ENCODE measurements around the gene LMAN2.

Gene LMAN2

DNA sequence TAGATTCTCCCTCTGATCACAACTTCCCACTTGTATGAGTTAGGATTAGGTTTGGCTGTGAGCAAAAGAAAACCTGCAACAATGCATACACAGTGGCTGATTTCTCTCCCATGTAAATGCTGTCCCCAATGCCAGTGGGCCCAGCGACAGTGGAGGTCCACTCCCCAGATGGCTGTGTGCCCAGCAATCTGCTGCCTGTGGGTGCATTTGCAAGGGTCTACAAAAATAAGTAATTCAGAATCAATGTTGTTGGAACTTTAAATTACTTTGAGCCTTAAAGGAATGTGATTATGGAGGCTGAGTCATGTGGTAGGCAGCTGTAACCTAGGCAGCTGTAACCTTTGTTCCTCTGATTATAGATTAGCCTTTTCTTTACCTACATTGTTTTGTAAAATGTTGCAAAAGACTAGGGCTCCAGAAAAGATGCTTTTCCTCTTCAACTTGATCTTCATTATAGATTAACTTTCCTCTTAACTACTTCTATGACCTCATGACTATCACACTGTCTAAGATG lies 25.5 kb downstream of the LMAN2 start:
- Histone ChIP-seq H3K4me3 (ENCODE audit: low read depth, low read length) (no peak overlapping the region), H3K36me3 (ENCODE audit: control insufficient read depth, insufficient read depth, low read length) (no peaks in the 10 kb centered on the region), H3K9me3 (ENCODE audit: control insufficient read depth, insufficient read depth, low read length) (no peaks in the 10 kb centered on the region), H3K4me1 (ENCODE audit: control insufficient read depth, insufficient read depth, low read length) (peaks cover 4% of the 10 kb centered on the region), H3K9ac (ENCODE audit: low read depth, low read length) (peak overlapping the region; percentile 9), H3K27me3 (ENCODE audit: control insufficient read depth, insufficient read depth, low read length) (no peaks in the 10 kb centered on the region)

- Histone ChIP-seq H3K9ac (ENCODE audit: low read depth, low read length) (no peak overlapping the region), H3K9me3 (ENCODE audit: control insufficient read depth, insufficient read depth, low read length) (no peaks in the 10 kb centered on the region), H3K4me3 (ENCODE audit: low read depth, low read length) (no peak overlapping the region), H3K27me3 (ENCODE audit: control insufficient read depth, insufficient read depth, low read length) (no peaks in the 10 kb centered on the region), H3K36me3 (ENCODE audit: control insufficient read depth, insufficient read depth, low read length) (no peaks in the 10 kb centered on the region), H3K4me1 (ENCODE audit: control insufficient read depth, insufficient read depth, low read length) (peaks cover 4% of the 10 kb centered on the region)
Observed at GRCh38 chr5:177320879-177321278, 30.6 kb downstream of the LMAN2 start.

- no peaks in the 10 kb centered on the region for H3K27me3 ChIP-seq (ENCODE audit: control insufficient read depth, insufficient read depth, low read length)
- H3K9me3 ChIP-seq (ENCODE audit: control insufficient read depth, insufficient read depth, low read length) = no peaks in the 10 kb centered on the region
- no peak overlapping the region for H3K4me3 ChIP-seq (ENCODE audit: low read depth, low read length)
- no peaks in the 10 kb centered on the region for H3K36me3 ChIP-seq (ENCODE audit: control insufficient read depth, insufficient read depth, low read length)
- no peaks in the 10 kb centered on the region for H3K4me1 ChIP-seq (ENCODE audit: control insufficient read depth, insufficient read depth, low read length)
- no peak overlapping the region for H3K9ac ChIP-seq (ENCODE audit: low read depth, low read length)
Observed at GRCh38 chr5:177319913-177320588, 31.4 kb downstream of the LMAN2 start.

- no peak overlapping the region for H3K9ac ChIP-seq (ENCODE audit: low read depth, low read length)
- no peaks in the 10 kb centered on the region for H3K9me3 ChIP-seq (ENCODE audit: control insufficient read depth, insufficient read depth, low read length)
- H3K36me3 ChIP-seq (ENCODE audit: control insufficient read depth, insufficient read depth, low read length) = no peaks in the 10 kb centered on the region
- no peak overlapping the region for H3K4me3 ChIP-seq (ENCODE audit: low read depth, low read length)
- no peaks in the 10 kb centered on the region for H3K4me1 ChIP-seq (ENCODE audit: control insufficient read depth, insufficient read depth, low read length)
- no peaks in the 10 kb centered on the region for H3K27me3 ChIP-seq (ENCODE audit: control insufficient read depth, insufficient read depth, low read length)
Observed at GRCh38 chr5:177317959-177318377, 33.5 kb downstream of the LMAN2 start.

DNA sequence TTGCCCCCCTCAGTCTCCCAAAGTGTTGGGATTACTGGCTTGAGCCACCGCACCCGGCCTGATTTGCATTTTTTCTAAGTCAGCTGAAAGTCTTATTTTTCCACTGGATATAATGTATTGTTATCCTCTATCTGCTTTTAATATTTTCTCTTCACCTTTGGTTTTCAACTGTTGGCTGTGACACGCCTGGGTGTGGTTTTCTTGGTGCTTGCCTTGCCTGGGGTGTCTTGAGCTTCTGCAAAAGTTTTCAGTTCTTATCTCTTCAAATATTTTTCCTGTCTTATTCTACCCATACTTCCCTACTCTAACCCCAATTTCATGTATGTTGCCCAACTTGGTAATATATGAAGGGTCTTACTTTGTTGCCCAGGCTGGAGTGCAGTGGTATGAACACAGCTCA lies 35.5 kb downstream of the LMAN2 start:
- Histone ChIP-seq H3K9me3 (ENCODE audit: control insufficient read depth, insufficient read depth, low read length) (no peaks in the 10 kb centered on the region), H3K4me1 (ENCODE audit: control insufficient read depth, insufficient read depth, low read length) (no peaks in the 10 kb centered on the region), H3K27me3 (ENCODE audit: control insufficient read depth, insufficient read depth, low read length) (no peaks in the 10 kb centered on the region), H3K36me3 (ENCODE audit: control insufficient read depth, insufficient read depth, low read length) (no peaks in the 10 kb centered on the region), H3K9ac (ENCODE audit: low read depth, low read length) (no peak overlapping the region), H3K4me3 (ENCODE audit: low read depth, low read length) (no peak overlapping the region)

- H3K36me3 ChIP-seq (ENCODE audit: control insufficient read depth, insufficient read depth, low read length) = no peaks in the 10 kb centered on the region
- H3K27me3 ChIP-seq (ENCODE audit: control insufficient read depth, insufficient read depth, low read length) = no peaks in the 10 kb centered on the region
- H3K4me1 ChIP-seq (ENCODE audit: control insufficient read depth, insufficient read depth, low read length) = peaks cover 4% of the 10 kb centered on the region
- no peak overlapping the region for H3K4me3 ChIP-seq (ENCODE audit: low read depth, low read length)
- H3K9ac ChIP-seq (ENCODE audit: low read depth, low read length) = no peak overlapping the region
- no peaks in the 10 kb centered on the region for H3K9me3 ChIP-seq (ENCODE audit: control insufficient read depth, insufficient read depth, low read length)
Observed at GRCh38 chr5:177315411-177315810, 36.1 kb downstream of the LMAN2 start.

- H3K27me3 ChIP-seq (ENCODE audit: control insufficient read depth, insufficient read depth, low read length) = no peaks in the 10 kb centered on the region
- no peak overlapping the region for H3K9ac ChIP-seq (ENCODE audit: low read depth, low read length)
Observed at GRCh38 chr5:177314376-177315342, 36.8 kb downstream of the LMAN2 start.

GRCh38 chr5:177313561-177314259 lies 37.8 kb downstream of the LMAN2 start:
- H3K27me3 ChIP-seq (ENCODE audit: control insufficient read depth, insufficient read depth, low read length) = no peaks in the 10 kb centered on the region
- no peaks in the 10 kb centered on the region for H3K36me3 ChIP-seq (ENCODE audit: control insufficient read depth, insufficient read depth, low read length)
- H3K9me3 ChIP-seq (ENCODE audit: control insufficient read depth, insufficient read depth, low read length) = no peaks in the 10 kb centered on the region
- no peak overlapping the region for H3K4me3 ChIP-seq (ENCODE audit: low read depth, low read length)
- peaks cover 7% of the 10 kb centered on the region for H3K4me1 ChIP-seq (ENCODE audit: control insufficient read depth, insufficient read depth, low read length)
- H3K9ac ChIP-seq (ENCODE audit: low read depth, low read length) = no peak overlapping the region

More at GRCh38 chr5:177314376-177315342, 36.8 kb downstream of the LMAN2 start:
- peaks cover 7% of the 10 kb centered on the region for H3K4me1 ChIP-seq (ENCODE audit: control insufficient read depth, insufficient read depth, low read length)
- no peaks in the 10 kb centered on the region for H3K9me3 ChIP-seq (ENCODE audit: control insufficient read depth, insufficient read depth, low read length)
- no peaks in the 10 kb centered on the region for H3K36me3 ChIP-seq (ENCODE audit: control insufficient read depth, insufficient read depth, low read length)
- H3K4me3 ChIP-seq (ENCODE audit: low read depth, low read length) = no peak overlapping the region

- Histone ChIP-seq H3K4me3 (ENCODE audit: low read depth, low read length) (peak overlapping the region; percentile 71), H3K4me1 (ENCODE audit: control insufficient read depth, insufficient read depth, low read length) (peaks cover 7% of the 10 kb centered on the region), H3K9me3 (ENCODE audit: control insufficient read depth, insufficient read depth, low read length) (no peaks in the 10 kb centered on the region), H3K27me3 (ENCODE audit: control insufficient read depth, insufficient read depth, low read length) (no peaks in the 10 kb centered on the region), H3K9ac (ENCODE audit: low read depth, low read length) (peak overlapping the region; percentile 68), H3K36me3 (ENCODE audit: control insufficient read depth, insufficient read depth, low read length) (no peaks in the 10 kb centered on the region)
Observed at GRCh38 chr5:177312649-177313181, 38.8 kb downstream of the LMAN2 start.

DNA sequence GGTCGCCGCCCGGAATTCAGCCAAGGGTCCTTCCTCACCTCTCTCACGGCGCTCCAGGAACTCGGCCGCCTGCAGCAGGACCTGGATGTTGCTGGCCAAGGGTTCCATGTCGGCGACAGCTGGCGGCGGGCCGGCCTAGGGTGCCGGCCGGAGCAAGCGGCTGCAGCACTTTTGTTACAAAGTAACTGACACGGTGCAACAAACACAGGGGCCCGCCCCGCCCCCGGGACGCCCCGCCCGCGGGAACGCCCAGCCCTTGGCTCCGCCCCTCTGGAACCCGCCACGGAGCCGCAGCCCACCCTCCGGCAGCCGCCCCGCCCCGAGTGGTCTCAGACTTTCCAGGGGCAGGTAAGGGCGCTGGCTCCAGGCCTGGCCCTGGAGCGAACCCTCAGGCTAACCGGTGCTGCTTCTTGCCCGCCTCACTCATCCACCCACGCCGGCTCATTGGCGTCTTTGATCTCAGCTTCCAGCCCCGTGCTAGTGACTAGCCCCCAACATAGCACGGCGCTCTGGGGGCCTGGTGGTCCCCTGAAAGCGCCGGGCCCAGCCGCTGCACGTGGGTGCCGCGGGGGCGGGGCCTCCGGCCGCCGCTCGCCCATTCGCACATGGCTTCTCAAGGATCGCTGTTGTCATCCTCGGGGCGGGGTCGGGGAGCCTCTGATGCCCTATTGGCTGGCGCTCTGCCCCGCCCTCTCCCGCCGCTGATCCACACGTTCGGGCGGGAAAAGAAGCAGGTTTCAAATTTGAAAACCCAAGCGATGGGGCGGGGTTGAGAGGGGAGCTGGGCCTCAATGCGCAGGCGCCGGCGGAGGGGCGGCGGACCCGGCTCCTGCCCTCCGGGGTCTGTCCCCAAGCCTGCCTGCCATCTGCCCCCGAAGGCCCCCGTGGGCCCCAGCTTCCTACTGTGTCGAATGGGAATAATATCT lies 39.5 kb downstream of the LMAN2 start, which contains the start of gene MXD3:
Gene MXD3, minus strand, starts transcription at position 176 of the 926 bp plus-strand sequence. Its CDS starts 68 bp downstream, at position 108.
- Histone ChIP-seq H3K27me3 (ENCODE audit: control insufficient read depth, insufficient read depth, low read length) (no peaks in the 10 kb centered on the region), H3K4me1 (ENCODE audit: control insufficient read depth, insufficient read depth, low read length) (peaks cover 7% of the 10 kb centered on the region), H3K4me3 (ENCODE audit: low read depth, low read length) (peak within 1 kb of the TSS; percentile 80), H3K36me3 (ENCODE audit: control insufficient read depth, insufficient read depth, low read length) (peaks cover 4% of the 10 kb centered on the region), H3K9me3 (ENCODE audit: control insufficient read depth, insufficient read depth, low read length) (no peaks in the 10 kb centered on the region), H3K9ac (ENCODE audit: low read depth, low read length) (peak within 1 kb of the TSS; percentile 68)

Data from iPS-15b (cell line).